NT2/D1 (cell line): ENCODE measurements around the gene PNPLA3.

Experiments
- SUZ12 ChIP-seq: IDR thresholded peaks from 2 replicates; pipeline ENCODE4 v1.6.1; 2011; ENCODE audit not compliant: insufficient read length, insufficient read depth; ENCODE audit errors: extremely low read depth
- YY1 ChIP-seq: IDR thresholded peaks from 2 replicates; pipeline ENCODE4 v1.6.1; 2011; ENCODE audit not compliant: insufficient read length, insufficient read depth
- ZNF274 ChIP-seq: IDR thresholded peaks from 2 replicates; pipeline ENCODE4 v1.6.1; 2011; ENCODE audit warnings: mild to moderate bottlenecking, low read depth, low read length

- TF ChIP-seq YY1 (no peak), ZNF274 (no peak), SUZ12 (no peak)
Measured at GRCh38 chr22:43921370-43921769, 2.2 kb upstream of the PNPLA3 start.
